DND-41 (cell line): Measurements from ENCODE around the gene HOXC6.
A peak's percentile ranks its signal among the peaks of the same experiment; 100 is the strongest.

ENCODE experiments used
- ATAC-seq: fragments of 200-7000 bp; cut with Tn5 transposase; 3 replicates; pipeline ENCODE4 v1.9.1; 2021; ENCODE audit warnings: low read depth; ENCODE audit not compliant: insufficient read depth
- DNase-seq: peaks from one replicate; pipeline ENCODE4 v3.0.0-alpha.2; 2020
- H2AFZ ChIP-seq: 2 replicates; pipeline ENCODE4 v1.6.0; 2012; ENCODE audit warnings: low read depth, low read length
- H3K27ac ChIP-seq: 2 replicates; pipeline ENCODE4 v1.5.1; 2012; ENCODE audit warnings: low read length, inconsistent platforms
- H3K27me3 ChIP-seq: fragments of 200-600 bp; sonication (generic); 2 replicates; pipeline ENCODE4 v1.6.0; 2012; ENCODE audit warnings: low read length, mild to moderate bottlenecking, inconsistent platforms; ENCODE audit not compliant: insufficient read depth, poor library complexity
- H3K36me3 ChIP-seq: 2 replicates; pipeline ENCODE4 v1.5.1; 2012; ENCODE audit warnings: low read length, inconsistent platforms; ENCODE audit not compliant: insufficient read depth
- H3K4me1 ChIP-seq: 2 replicates; pipeline ENCODE4 v1.5.1; 2012; ENCODE audit warnings: mild to moderate bottlenecking, low read length; ENCODE audit not compliant: insufficient read depth
- H3K4me2 ChIP-seq: 2 replicates; pipeline ENCODE4 v1.6.0; 2012; ENCODE audit warnings: mild to moderate bottlenecking, moderate library complexity, low read length, inconsistent platforms; ENCODE audit not compliant: insufficient read depth
- H3K4me3 ChIP-seq, 2 experiments: fragments of 200-600 bp in 1 of 2; shearing (Covaris generic) in 1 of 2; 2 replicates each; pipeline ENCODE4 v1.5.1; 2012 to 2016; ENCODE audit warnings: inconsistent platforms in 2 of 2, low read length in 2 of 2, mild to moderate bottlenecking in 2 of 2, low read depth in 1 of 2, moderate library complexity in 1 of 2
- H3K79me2 ChIP-seq: 2 replicates; pipeline ENCODE4 v1.6.0; 2012; ENCODE audit warnings: low read length, inconsistent platforms; ENCODE audit not compliant: insufficient read depth
- H3K9ac ChIP-seq: 2 replicates; pipeline ENCODE4 v1.6.0; 2012; ENCODE audit warnings: low read depth, mild to moderate bottlenecking, inconsistent platforms, low read length, moderate library complexity
- H3K9me3 ChIP-seq: 2 replicates; pipeline ENCODE4 v1.5.1; 2012; ENCODE audit warnings: low read length, moderate library complexity, mild to moderate bottlenecking, inconsistent platforms; ENCODE audit not compliant: insufficient read depth, severe bottlenecking
- H4K20me1 ChIP-seq: 2 replicates; pipeline ENCODE4 v1.6.0; 2012; ENCODE audit warnings: low read length; ENCODE audit not compliant: insufficient read depth
- EZH2 ChIP-seq: IDR thresholded peaks from 3 replicates; pipeline ENCODE4 v1.6.1; 2012; ENCODE audit warnings: borderline replicate concordance, low read depth, mild to moderate bottlenecking, moderate library complexity, low read length, inconsistent platforms; ENCODE audit not compliant: severe bottlenecking
- TF ChIP-seq, protein P1 (sequence below): IDR thresholded peaks from 2 replicates; pipeline ENCODE4 v1.5.1; 2012; ENCODE audit warnings: borderline replicate concordance, low read length, moderate library complexity, mild to moderate bottlenecking; ENCODE audit not compliant: poor library complexity, severe bottlenecking; ENCODE audit errors: extremely low read depth

HOXC6 gene

DNA sequence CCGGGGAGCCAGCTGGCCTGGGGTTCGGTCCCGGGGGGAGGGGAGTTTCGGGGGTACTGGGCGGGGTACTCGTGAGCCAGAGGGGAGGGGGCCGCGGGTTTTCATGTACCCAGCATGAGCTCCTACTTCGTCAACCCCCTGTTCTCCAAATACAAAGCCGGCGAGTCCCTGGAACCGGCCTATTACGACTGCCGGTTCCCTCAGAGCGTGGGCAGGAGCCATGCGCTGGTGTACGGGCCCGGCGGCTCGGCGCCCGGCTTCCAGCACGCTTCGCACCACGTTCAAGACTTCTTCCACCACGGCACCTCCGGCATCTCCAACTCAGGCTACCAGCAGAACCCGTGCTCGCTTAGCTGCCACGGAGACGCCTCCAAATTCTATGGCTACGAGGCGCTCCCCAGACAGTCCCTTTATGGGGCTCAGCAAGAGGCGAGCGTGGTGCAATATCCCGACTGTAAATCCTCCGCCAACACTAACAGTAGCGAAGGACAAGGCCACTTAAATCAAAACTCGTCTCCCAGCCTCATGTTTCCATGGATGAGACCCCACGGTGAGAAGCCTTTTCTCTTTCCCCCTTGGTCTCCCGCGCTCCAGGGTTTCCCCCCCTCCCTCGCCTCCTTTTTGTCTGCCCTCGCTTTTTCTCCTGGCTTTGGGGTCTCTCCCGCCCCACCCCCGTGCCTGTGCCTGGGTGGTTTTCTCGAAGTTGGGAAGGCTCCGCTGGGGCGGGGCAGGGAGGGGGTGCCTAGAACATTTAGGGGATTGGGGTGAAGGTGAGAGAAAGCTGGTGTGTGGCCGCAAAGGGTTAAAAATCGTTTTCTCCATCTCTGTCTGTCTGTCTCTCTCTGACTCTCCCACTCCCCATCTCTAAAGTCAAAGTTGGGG lies 18.8 kb upstream of the HOXC6 start:
- Histone ChIP-seq H3K9ac (no peak overlapping the region), H3K4me3 (no peak overlapping the region), H4K20me1 (no peaks in the 10 kb centered on the region), H3K27ac (no peak overlapping the region), H3K36me3 (no peaks in the 10 kb centered on the region), H2AFZ (no peak overlapping the region), H3K79me2 (no peaks in the 10 kb centered on the region), H3K4me1 (peaks cover 8% of the 10 kb centered on the region), H3K4me2 (no peak overlapping the region), H3K27me3 (peaks cover 81% of the 10 kb centered on the region), H3K9me3 (no peaks in the 10 kb centered on the region)
- no peak for ATAC-seq
- TF ChIP-seq EZH2 = no peak
- no peak for DNase-seq

- Histone ChIP-seq H2AFZ (no peak overlapping the region), H3K9me3 (no peaks in the 10 kb centered on the region), H3K9ac (no peak overlapping the region), H3K27me3 (peaks cover 80% of the 10 kb centered on the region), H4K20me1 (no peaks in the 10 kb centered on the region), H3K4me3 (no peak overlapping the region), H3K4me1 (peaks cover 8% of the 10 kb centered on the region), H3K27ac (no peak overlapping the region), H3K79me2 (no peaks in the 10 kb centered on the region), H3K36me3 (no peaks in the 10 kb centered on the region), H3K4me2 (no peak overlapping the region)
- DNase-seq (no peak), ATAC-seq (no peak)
- TF ChIP-seq EZH2 = no peak
These were observed 17.9 kb upstream of the HOXC6 start for GRCh38 chr12:54010053-54010971.

DNA sequence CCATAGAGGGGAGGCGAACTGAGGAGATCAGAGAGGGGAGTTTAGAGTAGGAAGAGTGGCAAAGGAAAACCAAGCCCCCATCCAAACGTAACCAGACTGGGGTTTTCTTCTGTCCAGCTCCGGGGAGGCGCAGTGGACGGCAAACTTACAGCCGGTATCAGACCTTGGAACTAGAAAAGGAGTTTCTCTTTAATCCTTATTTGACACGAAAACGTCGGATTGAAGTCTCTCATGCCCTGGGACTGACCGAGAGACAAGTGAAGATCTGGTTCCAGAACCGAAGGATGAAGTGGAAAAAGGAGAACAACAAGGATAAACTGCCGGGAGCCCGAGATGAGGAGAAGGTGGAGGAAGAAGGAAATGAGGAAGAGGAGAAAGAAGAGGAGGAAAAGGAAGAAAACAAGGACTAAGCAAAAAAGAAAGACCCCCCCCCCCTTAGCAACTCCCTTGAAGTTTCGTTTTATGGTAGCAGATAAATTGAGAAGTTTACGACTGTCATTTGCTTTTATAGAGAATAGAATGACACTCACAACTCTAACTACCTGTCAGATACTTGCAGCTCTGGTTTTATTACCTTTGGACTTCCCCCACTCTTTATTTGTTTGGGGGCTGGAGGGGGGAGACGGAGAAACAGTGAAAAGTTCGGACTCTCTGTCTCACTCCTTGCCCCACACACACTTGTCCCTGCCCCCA lies 17.1 kb upstream of the HOXC6 start:
- peaks cover 81% of the 10 kb centered on the region for H3K27me3 ChIP-seq
- H3K9me3 ChIP-seq = no peaks in the 10 kb centered on the region
- DNase-seq (no peak), ATAC-seq (no peak)
- H3K27ac ChIP-seq = no peak overlapping the region
- H4K20me1 ChIP-seq = no peaks in the 10 kb centered on the region
- no peak overlapping the region for H3K4me2 ChIP-seq
- no peak overlapping the region for H3K9ac ChIP-seq
- no peak overlapping the region for H3K4me3 ChIP-seq
- H3K79me2 ChIP-seq = no peaks in the 10 kb centered on the region
- H3K36me3 ChIP-seq = no peaks in the 10 kb centered on the region
- 0 out of 2 replicates have a peak overlapping the region, but pooled peaks have one; percentile 26 for H2AFZ ChIP-seq
- TF ChIP-seq, protein P1, sequence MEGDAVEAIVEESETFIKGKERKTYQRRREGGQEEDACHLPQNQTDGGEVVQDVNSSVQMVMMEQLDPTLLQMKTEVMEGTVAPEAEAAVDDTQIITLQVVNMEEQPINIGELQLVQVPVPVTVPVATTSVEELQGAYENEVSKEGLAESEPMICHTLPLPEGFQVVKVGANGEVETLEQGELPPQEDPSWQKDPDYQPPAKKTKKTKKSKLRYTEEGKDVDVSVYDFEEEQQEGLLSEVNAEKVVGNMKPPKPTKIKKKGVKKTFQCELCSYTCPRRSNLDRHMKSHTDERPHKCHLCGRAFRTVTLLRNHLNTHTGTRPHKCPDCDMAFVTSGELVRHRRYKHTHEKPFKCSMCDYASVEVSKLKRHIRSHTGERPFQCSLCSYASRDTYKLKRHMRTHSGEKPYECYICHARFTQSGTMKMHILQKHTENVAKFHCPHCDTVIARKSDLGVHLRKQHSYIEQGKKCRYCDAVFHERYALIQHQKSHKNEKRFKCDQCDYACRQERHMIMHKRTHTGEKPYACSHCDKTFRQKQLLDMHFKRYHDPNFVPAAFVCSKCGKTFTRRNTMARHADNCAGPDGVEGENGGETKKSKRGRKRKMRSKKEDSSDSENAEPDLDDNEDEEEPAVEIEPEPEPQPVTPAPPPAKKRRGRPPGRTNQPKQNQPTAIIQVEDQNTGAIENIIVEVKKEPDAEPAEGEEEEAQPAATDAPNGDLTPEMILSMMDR = no peak
- no peak for TF ChIP-seq EZH2
- peaks cover 4% of the 10 kb centered on the region for H3K4me1 ChIP-seq

DNA sequence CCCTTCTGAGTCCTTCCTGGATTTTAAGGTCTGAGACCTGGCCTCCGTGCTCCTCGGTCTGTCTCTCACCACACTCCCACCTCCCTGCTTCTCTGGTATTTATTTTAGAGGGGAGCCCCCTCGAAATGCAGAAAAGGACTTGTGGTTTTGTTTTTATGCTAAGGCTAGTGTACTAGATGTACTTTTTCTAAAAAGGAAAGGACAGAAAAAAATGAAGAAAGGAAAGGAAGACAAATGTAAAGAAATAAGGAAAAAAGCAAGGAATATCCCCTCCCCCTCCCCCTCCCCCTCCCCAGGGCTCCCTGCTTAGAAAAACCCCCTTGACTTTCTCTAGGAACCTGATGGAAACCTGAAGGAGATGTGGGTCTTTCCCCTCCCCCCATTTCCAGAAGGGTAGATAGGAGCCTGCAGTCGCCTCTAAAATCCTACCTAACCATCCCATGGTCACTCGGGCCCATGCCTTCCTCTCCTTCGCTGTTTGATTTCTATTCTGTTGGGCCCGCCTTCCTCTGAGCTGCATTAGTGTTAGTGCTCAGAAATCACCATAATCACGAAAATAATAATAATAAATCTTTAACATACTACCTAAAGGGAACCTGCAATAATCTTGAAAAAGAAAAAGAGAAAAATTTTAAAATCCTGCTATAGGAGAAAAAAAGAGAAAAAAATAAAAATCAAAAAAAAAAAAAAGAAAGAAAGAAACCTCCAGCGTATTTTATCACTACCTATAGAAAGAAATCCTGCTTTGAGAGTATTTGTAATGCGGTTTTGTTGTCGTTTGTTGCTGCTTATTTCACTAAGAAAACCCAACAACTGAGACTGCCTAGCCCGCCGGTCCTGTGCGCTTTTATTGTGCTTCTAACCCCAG lies 16.3 kb upstream of the HOXC6 start:
- H3K27me3 ChIP-seq = peaks cover 79% of the 10 kb centered on the region
- H4K20me1 ChIP-seq = no peaks in the 10 kb centered on the region

More for the DNA sequence above, 16.3 kb upstream of the HOXC6 start:
- Histone ChIP-seq H3K27ac (no peak overlapping the region), H3K9me3 (no peaks in the 10 kb centered on the region), H2AFZ (no peak overlapping the region), H3K9ac (no peak overlapping the region), H3K4me2 (no peak overlapping the region), H3K4me3 (no peak overlapping the region), H3K4me1 (peaks cover 4% of the 10 kb centered on the region), H3K79me2 (no peaks in the 10 kb centered on the region), H3K36me3 (no peaks in the 10 kb centered on the region)
- ATAC-seq (no peak), DNase-seq (no peak)
- no peak for TF ChIP-seq EZH2
- TF ChIP-seq, protein P1 = no peak
